K562 (cell line): Measurements from ENCODE around the gene HMGN2. TPM values are rescaled to one million over a fixed set of nuclear protein-coding genes. Genes with fewer than 3 reads are reported as not detected.

Experiments used
- CBX2 ChIP-seq: fragments of 200-600 bp; sonication (generic); IDR thresholded peaks from one replicate; pipeline ENCODE4 v1.6.1; 2012; ENCODE audit warnings: mild to moderate bottlenecking, low read length, inconsistent platforms; ENCODE audit not compliant: insufficient read depth, poor library complexity, severe bottlenecking
- CC2D1A ChIP-seq: fragments of 450-650 bp; IDR thresholded peaks from 2 replicates; pipeline ENCODE4 v1.6.1; 2017; ENCODE audit warnings: mild to moderate bottlenecking
- CREB1 ChIP-seq, 2 experiments: sonication (generic) in 1 of 2; formaldehyde crosslinking in 1 of 2; IDR thresholded peaks; 2 replicates each; pipeline versions ENCODE4 v1.6.1 to v1.8.0; 2012 to 2022; ENCODE audit warnings: inconsistent platforms in 1 of 2, mild to moderate bottlenecking in 1 of 2, missing genetic modification reagents in 1 of 2, moderate library complexity in 1 of 2
- E2F3 ChIP-seq: fragments of 250-450 bp; sonication (Bioruptor Pico); IDR thresholded peaks from 2 replicates; pipeline ENCODE4 v1.4.0; 2020; ENCODE audit warnings: mild to moderate bottlenecking
- ERF ChIP-seq: fragments of 450-650 bp; formaldehyde crosslinking; IDR thresholded peaks from 2 replicates; pipeline ENCODE4 v1.4.0; 2020; ENCODE audit warnings: mild to moderate bottlenecking, mixed read lengths
- FOSL1 ChIP-seq: fragments of 200-800 bp; sonication (Bioruptor generic); conservative IDR thresholded peaks from 2 replicates; pipeline ENCODE4 v1.6.1; 2016; ENCODE audit warnings: missing genetic modification characterization, missing compliant biosample characterization
- FOXJ3 ChIP-seq: sonication (generic); formaldehyde crosslinking; IDR thresholded peaks from 2 replicates; pipeline ENCODE4 v1.4.0; 2020; ENCODE audit warnings: mild to moderate bottlenecking, missing genetic modification reagents
- HNRNPLL ChIP-seq: fragments of 200-400 bp; formaldehyde crosslinking; IDR thresholded peaks from 2 replicates; pipeline ENCODE4 v1.6.1; 2017; ENCODE audit warnings: low read length, low read depth, mild to moderate bottlenecking; ENCODE audit not compliant: poor library complexity, severe bottlenecking
- PCBP1 ChIP-seq: fragments of 200-400 bp; formaldehyde crosslinking; IDR thresholded peaks from 2 replicates; pipeline ENCODE4 v1.6.1; 2018; ENCODE audit warnings: mild to moderate bottlenecking, low read depth, low read length; ENCODE audit not compliant: poor library complexity, severe bottlenecking
- RAD21 ChIP-seq, 2 experiments: fragments of 250-450 bp in 1 of 2; fragments of 450-650 bp in 1 of 2; sonication (Bioruptor Pico) in 1 of 2; formaldehyde crosslinking in 1 of 2; IDR thresholded peaks in 1 of 2; conservative IDR thresholded peaks in 1 of 2; 2 replicates each; pipeline versions ENCODE4 v1.4.0 to v1.8.0; 2020 to 2022; ENCODE audit warnings: mild to moderate bottlenecking in 2 of 2, moderate library complexity in 1 of 2
- RBBP5 ChIP-seq: fragments of 200-600 bp; sonication (generic); IDR thresholded peaks from 2 replicates; pipeline ENCODE4 v1.6.1; 2012; ENCODE audit warnings: borderline replicate concordance, mild to moderate bottlenecking, low read length, control low read depth, inconsistent platforms; ENCODE audit not compliant: insufficient read depth, poor library complexity, severe bottlenecking
- TBP ChIP-seq: optimal IDR thresholded peaks from 2 replicates; pipeline ENCODE3; 2011; ENCODE audit warnings: low read depth, low read length, improper control_type of control experiment
- TEAD2 ChIP-seq: fragments of 450-650 bp; IDR thresholded peaks from 2 replicates; pipeline ENCODE4 v1.6.1; 2016; ENCODE audit warnings: missing genetic modification characterization, control low read depth, missing compliant biosample characterization
- TFAM ChIP-seq: fragments of 250-450 bp; sonication (Bioruptor Pico); conservative IDR thresholded peaks from 2 replicates; pipeline ENCODE4 v1.5.0; 2021; ENCODE audit warnings: mild to moderate bottlenecking, moderate library complexity
- XRCC5 ChIP-seq: fragments of 200-400 bp; formaldehyde crosslinking; IDR thresholded peaks from 2 replicates; pipeline ENCODE4 v1.6.1; 2017; ENCODE audit warnings: low read depth, mild to moderate bottlenecking, low read length
- ZNF354B ChIP-seq: fragments of 250-450 bp; sonication (Bioruptor Pico); IDR thresholded peaks from 2 replicates; pipeline ENCODE4 v1.4.0; 2020
- polyA plus RNA-seq, 8 experiments: library from polyadenylated mRNA; depleted of rRNA in 4 of 8; stranded (reverse) in 5 of 8; unstranded in 3 of 8; fragments of >200 nt; fragmentation: Nextera tagmentation in 2 of 8; fragmentation: Illumina TruSeq in 1 of 8; extraction: Ambion mirVana in 2 of 8; extraction: Trizol in 1 of 8; gene quantifications; 2 replicates each; pipeline versions ENCODE4 v1.2.1 to v1.2.3, GENCODE V29; 2011 to 2014; ENCODE audit warnings: inconsistent platforms in 1 of 8, missing spikeins in 1 of 8
- total RNA-seq, 7 experiments: library from RNA; depleted of rRNA in 6 of 7; stranded (reverse); fragments of >200 nt in 6 of 7; fragmentation: Illumina TruSeq in 2 of 7; extraction: Trizol in 2 of 7; gene quantifications; 2 replicates each; pipeline versions ENCODE4 v1.2.1 to v1.2.3, GENCODE V29; 2011 to 2021; ENCODE audit warnings: low replicate concordance in 1 of 7
- TF ChIP-seq, protein P1 (sequence below): IDR thresholded peaks from 2 replicates; pipeline ENCODE4 v1.6.1; 2016; ENCODE audit warnings: missing genetic modification characterization, missing compliant biosample characterization
- TF ChIP-seq, protein P2 (sequence below): IDR thresholded peaks from 2 replicates; pipeline ENCODE4 v1.6.1; 2014; ENCODE audit warnings: antibody characterized with exemption
- TF ChIP-seq, protein P3 (sequence below): fragments of 250-450 bp; sonication (Bioruptor Pico); IDR thresholded peaks from 2 replicates; pipeline ENCODE4 v1.5.0; 2021
- TF ChIP-seq, protein P4 (sequence below): fragments of 250-450 bp; sonication (Bioruptor Pico); IDR thresholded peaks from 2 replicates; pipeline ENCODE4 v1.8.0; 2021; ENCODE audit warnings: moderate library complexity, mild to moderate bottlenecking, inconsistent platforms

The HMGN2 gene
- total and polyA plus RNA-seq, 9 of the 15 experiments (the other 6 are each of a cell fraction or from before 2014, with no cell fraction given), result 370 to 1,354 (median 965) TPM

DNA sequence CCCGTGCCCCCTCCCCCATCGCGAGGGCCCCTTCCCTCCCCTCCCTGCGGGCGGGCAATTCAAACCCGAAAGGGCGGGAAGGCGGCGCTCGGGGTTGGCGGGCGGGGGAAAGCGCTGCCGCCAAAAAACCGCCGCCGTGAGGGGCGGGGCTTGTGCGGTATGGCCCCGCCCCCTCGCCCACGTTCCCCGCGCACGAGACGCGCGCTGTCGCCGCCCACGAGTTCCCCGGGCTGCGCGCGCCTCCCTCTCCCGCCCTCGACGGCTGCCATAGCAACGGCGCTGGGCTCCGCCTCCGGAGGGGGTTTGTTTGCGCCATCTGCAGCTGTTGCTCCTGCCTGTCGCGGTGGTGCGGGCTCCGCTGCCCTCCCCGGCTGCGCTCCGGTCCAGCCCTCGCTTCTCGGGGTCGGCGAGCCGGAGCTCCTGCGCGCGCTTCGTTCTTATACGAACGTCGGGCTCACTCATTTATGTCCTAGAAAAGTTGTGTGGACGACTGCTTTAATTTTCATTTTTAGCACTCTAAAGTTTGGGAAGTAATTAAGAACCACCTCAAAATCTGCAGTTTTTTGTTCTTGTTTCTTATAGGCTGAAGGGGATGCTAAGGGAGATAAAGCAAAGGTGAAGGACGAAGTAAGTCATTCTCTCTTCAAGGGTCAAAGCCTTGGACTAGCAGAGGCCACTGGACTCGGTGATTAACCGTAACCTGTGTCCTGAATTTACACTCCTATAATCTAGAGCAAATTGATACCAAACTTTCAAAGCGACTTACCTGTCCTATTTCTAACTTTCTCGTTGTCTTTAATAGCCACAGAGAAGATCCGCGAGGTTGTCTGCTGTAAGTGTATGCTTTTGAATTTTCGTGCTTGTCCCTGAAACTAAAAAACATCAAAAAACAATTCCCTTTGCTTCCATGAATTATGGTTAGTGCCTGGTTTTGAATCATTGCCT is 933 bp downstream of the HMGN2 start (continued):
- TF ChIP-seq HNRNPLL (peak; percentile 78), E2F3 (CRISPR knock-in tag) (peak; percentile 99), RBBP5 (no peak), RAD21 (CRISPR knock-in tag; conservative IDR thresholded peaks at IDR 0.05 in 1 of 2, IDR thresholded peaks at IDR 0.05 in 1 of 2) (no peak), PCBP1 (peak; percentile 43), CBX2 (no peak), XRCC5 (no peak), TFAM (CRISPR knock-in tag) (no peak), FOSL1 (tag) (peak; percentile 11; the same call in 1 of the 2 replicates), CREB1 (IDR thresholded peaks at IDR 0.05) (peak; percentile 59; the same call in 1 of the 2 replicates), CREB1 (CRISPR knock-in tag; IDR thresholded peaks at IDR 0.05) (peak; percentile 65; the same call in 1 of the 2 replicates), TBP (no peak), ZNF354B (CRISPR knock-in tag) (no peak), ERF (CRISPR knock-in tag) (peak; percentile 81; the same call in 1 of the 2 replicates), FOXJ3 (CRISPR knock-in tag) (no peak), CC2D1A (no peak), TEAD2 (no peak)
- TF ChIP-seq, protein P1, sequence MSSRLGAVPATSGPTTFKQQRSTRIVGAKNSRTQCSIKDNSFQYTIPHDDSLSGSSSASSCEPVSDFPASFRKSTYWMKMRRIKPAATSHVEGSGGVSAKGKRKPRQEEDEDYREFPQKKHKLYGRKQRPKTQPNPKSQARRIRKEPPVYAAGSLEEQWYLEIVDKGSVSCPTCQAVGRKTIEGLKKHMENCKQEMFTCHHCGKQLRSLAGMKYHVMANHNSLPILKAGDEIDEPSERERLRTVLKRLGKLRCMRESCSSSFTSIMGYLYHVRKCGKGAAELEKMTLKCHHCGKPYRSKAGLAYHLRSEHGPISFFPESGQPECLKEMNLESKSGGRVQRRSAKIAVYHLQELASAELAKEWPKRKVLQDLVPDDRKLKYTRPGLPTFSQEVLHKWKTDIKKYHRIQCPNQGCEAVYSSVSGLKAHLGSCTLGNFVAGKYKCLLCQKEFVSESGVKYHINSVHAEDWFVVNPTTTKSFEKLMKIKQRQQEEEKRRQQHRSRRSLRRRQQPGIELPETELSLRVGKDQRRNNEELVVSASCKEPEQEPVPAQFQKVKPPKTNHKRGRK (tag), result no peak
- TF ChIP-seq, protein P2, sequence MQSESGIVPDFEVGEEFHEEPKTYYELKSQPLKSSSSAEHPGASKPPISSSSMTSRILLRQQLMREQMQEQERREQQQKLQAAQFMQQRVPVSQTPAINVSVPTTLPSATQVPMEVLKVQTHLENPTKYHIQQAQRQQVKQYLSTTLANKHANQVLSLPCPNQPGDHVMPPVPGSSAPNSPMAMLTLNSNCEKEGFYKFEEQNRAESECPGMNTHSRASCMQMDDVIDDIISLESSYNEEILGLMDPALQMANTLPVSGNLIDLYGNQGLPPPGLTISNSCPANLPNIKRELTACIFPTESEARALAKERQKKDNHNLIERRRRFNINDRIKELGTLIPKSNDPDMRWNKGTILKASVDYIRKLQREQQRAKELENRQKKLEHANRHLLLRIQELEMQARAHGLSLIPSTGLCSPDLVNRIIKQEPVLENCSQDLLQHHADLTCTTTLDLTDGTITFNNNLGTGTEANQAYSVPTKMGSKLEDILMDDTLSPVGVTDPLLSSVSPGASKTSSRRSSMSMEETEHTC, result peak; percentile 93
- TF ChIP-seq, protein P3, sequence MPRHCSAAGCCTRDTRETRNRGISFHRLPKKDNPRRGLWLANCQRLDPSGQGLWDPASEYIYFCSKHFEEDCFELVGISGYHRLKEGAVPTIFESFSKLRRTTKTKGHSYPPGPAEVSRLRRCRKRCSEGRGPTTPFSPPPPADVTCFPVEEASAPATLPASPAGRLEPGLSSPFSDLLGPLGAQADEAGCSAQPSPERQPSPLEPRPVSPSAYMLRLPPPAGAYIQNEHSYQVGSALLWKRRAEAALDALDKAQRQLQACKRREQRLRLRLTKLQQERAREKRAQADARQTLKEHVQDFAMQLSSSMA (CRISPR knock-in tag), result 0 out of 2 replicates have a peak, but pooled peaks have one; percentile 14
- TF ChIP-seq, protein P4, sequence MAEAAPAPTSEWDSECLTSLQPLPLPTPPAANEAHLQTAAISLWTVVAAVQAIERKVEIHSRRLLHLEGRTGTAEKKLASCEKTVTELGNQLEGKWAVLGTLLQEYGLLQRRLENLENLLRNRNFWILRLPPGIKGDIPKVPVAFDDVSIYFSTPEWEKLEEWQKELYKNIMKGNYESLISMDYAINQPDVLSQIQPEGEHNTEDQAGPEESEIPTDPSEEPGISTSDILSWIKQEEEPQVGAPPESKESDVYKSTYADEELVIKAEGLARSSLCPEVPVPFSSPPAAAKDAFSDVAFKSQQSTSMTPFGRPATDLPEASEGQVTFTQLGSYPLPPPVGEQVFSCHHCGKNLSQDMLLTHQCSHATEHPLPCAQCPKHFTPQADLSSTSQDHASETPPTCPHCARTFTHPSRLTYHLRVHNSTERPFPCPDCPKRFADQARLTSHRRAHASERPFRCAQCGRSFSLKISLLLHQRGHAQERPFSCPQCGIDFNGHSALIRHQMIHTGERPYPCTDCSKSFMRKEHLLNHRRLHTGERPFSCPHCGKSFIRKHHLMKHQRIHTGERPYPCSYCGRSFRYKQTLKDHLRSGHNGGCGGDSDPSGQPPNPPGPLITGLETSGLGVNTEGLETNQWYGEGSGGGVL (CRISPR knock-in tag), result no peak
